GM21423 (cell line): ENCODE measurements around the gene TTLL9.
A peak's percentile ranks its signal among the peaks of the same experiment; 100 is the strongest.
"Not testable (repeated sequence)": the region's sequence is repeated elsewhere in the genome, so short reads cannot be mapped to it uniquely, and the experiment has no call there.

ENCODE experiments used
- ATAC-seq: cut with Tn5 transposase; IDR thresholded peaks from one replicate; pipeline ENCODE4 v1.9.1; 2021; ENCODE audit warnings: mild to moderate bottlenecking, moderate library complexity; ENCODE audit not compliant: unreplicated experiment

The TTLL9 gene

DNA sequence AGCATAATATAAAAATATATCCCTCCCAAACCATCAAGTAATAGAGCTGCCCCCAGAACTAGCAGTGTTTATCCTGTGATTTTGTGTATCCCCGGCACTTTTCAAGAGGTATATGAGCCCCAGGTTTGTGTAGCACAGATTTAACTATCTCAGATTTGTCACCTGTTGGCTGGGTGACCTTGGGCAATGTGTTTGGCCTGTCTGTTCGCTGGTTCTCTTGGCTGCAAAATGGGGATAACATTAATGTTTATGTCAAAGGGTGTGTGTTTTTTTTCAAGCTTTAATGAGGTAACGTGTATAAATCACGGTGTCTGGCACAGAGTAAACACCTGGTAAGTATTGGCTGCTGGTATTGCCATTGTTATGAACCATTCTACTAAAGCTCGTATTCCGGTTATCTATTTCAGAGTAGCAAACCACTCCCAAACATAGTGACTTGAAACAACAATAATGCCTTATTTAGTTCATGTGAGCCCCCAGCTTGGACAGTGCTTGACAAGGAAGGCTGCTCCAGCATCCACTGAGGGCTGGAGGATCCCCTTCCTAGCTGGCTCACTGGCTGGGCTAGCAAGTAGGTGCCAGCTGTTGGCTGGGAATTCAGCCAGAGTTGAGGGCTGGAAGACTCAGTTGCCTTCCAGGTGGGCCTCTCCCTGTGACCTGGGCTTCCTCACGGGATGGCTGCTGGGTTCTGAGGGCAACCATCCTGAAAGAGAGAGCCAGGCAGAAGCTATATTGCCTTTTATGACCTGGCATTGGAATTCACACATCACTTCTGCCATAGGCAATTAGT, 45.3 kb downstream of the TTLL9 start:
- ATAC-seq: no peak

DNA sequence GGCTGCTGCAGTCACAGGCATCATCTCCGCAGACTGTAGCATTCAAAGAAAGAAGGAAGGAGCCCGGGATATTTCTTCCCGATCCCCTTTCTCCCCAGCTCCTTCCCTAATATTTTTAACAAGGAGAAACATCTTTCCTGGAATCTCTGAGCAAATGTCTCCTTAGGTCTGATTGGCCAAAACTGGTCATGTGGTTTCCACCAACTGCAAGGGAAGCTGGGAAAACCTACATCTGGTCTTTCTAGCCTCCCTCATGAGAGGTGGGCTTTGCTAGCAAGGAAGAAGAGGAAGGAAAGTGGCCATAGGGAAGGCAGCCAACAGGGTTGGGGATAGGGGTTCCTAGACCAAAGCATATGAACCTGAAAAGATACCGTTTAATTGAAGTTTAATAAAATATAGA, 46.3 kb downstream of the TTLL9 start:
- ATAC-seq: no peak

DNA sequence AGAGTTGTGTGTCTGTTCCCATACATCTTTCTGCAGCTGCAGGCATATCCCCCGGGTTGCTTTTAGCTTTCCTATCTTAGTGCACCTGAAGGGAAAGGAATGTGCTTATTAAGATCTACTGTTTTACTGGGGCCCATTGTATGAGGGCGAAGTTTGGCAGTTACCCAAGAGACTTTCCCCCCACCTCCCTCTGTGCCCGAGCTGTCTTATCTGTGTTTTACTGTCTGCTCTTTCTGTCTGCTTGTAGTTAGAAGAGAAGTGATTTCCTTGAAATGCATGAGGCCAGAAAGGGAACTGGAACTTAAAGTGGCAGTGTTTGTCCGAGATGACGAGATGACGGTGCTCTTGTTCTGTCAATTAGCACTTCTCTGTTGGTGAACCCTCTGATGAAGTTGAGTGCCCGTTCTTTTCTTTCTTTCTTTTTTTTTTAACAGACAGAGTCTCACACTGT, 47.6 kb downstream of the TTLL9 start:
- ATAC-seq: not testable (repeated sequence)

DNA sequence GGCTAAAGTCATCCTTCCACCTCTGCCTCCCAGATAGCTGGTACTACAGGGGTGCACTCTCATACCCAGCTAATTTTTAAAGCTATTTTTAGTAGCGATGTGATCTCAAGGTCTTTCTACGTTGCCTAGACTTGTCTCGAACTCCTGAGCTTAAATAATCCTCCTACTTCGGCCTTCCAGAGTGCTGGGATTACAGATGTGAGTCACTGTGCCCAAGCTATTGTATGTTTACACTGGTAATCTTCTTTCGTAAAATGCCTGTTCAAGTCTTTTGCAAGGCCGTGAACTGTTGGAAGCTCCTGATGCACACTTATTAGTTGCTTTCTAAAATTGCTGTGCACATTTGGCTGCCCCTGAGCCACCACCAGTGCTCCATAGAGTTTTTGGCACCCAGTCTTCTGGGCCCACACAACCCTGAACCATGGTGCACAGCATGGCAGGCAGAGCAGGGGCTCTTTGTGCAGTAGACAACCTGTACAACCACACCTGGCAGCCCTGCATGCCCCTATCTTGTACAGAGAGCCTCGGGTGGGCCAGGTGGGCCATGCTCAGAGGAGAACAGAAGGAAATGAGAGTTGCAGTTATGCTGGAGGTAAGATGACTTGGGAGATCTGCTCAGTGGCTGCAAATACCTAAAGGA, 48.2 kb downstream of the TTLL9 start:
- ATAC-seq: no peak

DNA sequence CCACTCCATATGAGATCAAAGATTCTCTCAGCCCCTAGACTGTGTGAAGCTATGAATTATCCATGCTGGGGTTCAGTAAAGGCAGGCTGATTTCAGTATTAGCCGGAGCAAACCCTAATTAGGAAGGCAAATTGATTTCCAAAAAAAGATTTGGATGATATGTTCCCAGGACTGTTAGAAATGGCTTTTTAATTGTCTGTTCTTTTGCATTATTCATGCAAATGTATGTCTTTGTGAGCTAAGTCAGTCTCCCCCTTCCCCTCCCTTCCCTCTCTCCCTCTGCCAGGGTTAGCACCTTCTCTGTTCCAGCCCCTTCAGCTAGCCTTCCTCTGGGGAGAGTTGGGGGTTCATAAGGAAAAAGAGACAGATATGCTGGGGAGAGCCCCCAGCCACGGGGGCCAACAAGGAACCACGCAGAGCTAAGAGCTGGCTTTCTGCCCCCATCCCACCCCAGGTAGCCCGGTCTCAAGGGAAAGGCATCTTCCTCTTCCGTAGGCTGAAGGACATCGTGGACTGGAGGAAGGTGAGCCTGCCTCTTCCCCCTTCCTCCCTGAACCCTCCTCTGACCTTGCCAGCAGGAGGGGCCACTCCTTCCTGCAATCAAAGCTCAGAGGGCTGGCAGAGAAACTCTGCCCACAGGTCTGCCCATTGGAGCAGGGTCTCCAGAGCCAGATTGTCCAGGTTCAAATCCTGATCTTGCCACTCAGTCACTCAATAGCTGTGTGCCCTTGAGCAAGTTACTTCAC, 49.1 kb downstream of the TTLL9 start:
- no peak for ATAC-seq

DNA sequence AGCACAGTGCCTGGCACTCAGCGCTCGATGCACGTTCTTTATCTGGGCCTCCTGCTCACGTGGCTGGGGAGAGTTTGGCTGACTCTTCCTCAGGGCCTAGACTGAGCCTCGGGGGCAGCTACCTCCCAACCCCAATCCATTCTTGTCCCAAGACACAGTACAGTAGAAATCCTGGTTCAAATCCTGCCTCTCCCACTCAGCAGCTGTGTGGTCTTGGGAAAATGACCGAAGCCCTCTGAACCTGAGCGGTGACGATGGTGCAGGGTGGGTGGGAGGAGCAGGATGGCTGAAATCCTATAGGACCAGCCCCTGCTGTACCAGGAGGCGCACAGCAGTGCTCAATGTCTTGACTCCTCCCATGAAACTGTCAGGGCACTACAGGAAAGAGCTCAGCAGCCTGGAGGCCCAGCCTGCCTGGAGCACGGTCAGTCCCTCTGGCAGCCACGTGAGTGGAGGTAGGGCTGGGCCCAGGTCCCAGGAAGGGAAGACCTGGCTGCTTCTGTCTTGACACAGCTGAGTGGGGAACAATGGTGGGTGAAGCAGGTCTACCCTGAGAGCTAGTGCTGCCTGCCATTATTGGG, 49.9 kb downstream of the TTLL9 start:
- no peak for ATAC-seq

DNA sequence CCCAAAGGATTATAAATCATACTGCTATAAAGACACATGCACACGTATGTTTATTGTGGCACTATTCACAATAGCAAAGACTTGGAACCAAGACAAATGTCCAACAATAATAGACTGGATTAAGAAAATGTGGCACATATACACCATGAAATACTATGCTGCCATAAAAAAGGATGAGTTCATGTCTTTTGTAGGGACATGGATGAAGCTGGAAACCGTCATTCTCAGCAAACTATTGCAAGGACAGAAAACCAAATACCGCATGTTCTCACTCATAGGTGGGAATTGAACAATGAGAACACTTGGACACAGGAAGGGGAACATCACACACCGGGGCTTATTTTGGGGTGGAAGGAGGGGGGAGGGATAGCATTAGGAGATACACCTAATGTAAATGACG, 51.0 kb downstream of the TTLL9 start:
- ATAC-seq: not testable (repeated sequence)

DNA sequence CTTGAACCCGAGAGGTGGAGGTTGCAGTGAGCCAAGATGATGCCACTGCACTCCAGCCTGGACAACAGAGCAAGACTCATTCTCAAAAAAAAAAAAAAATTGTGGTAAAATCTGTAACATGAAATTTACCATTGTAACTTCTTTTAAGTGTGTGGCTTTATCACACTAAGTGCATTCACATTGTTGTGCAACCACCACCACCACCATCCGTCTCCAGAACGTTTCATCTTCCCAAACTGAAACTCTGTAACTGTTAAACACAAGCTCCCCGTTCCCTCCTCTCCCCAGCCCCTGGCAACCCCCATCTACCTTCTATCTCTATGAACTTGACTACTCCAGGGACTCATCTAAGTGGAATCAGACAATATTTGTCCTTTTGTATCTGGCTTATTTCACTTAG, 51.7 kb downstream of the TTLL9 start:
- ATAC-seq: no peak

DNA sequence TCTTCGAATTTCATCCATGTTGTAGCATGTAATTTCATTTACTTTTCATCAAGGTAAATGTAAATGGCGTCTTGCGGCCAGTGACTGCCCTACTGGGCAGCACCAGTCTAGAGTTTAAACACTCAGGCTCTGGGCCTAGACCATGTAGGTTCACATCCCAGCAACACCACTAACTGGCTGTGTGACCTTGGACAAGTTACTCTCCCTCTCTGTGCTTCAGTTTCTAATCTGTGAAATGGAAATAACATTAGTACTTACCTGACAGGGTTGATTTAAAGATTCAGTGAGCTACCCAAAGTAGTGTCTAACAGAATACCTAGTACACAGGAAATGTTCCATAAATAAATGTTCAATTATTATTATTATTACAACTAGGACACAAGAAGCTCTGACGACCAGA, 52.2 kb downstream of the TTLL9 start:
- no peak for ATAC-seq

DNA sequence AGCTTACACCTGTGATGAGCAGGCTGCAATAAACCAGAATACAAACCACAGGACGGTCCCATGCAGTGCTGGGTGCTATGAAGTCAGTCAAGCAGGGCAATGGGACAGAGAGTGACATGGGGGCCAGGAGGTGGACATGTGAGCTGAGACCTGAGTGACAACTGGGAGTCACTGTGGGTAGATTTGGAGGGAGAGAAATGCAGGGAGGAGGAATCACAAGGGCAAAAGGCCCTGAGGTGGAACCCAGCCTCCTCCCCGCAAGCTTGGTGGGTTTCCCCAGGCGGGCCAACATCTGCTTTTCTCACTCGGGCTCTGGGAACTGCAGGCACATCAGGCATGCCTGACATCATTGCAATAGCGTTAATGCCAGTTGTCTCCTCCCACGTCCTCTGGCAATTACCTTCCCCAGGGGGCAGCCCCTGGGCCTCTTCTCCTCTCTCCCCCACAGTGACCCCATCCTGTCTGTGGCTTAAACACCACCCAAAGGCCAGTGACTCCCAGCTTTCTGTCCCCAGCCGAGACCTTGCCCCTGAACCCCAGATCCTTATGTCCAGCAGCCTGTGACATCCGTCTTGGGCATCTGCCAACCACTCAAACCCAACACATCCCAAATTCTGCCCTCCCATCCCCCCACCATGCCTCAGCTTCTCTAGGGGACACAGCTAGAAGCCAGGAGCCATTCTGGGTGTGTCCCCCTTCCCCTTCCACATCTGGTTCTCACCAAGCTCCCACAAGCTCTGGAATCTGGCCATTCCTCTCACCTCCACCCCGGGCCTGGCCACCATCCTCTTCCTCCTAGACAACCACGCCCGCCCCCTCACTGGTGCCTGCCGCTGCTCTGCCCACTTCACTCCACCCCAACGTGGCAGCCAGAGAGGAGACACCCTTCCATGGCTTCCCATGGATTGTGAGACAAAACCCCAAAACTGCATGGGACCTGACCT, 53.2 kb downstream of the TTLL9 start:
- ATAC-seq: peak; percentile 60

DNA sequence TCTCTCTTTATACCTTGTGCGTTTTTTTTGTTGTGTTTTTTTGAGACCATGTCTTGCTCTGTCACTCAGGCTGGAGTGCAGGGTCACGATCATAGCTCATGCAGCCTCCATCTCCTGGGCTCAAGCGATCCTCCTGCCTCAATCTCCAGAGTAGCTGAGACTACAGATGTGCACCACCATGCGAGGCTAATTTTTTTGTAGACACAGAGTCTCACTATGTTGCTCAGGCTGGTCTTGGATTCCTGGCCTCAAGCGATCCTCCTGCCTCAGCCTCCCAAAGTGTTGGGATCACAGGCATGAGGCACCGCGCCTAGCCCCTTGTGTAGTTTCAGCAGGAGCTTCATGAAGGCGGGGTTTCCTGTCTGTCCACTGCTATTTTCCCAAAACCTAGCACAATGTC, 54.1 kb downstream of the TTLL9 start:
- ATAC-seq: no peak

DNA sequence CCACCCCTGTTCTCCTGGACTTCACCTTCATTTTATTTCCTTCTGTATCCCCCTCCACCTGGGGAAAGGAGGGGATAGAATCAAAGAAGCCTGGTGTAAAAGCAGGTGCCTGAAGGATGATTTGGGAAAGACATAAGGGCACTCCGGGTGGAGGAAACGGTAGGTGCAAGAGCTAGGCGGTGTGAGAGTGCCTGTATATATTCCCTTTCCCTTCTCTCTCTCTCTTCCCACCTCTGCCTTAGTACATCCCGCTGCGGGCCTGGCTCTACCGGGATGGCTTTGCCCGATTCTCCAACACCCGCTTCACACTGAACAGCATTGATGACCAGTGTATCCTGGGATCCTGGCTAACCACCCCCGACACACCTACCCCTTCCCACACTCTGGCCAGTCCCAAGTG, 55.2 kb downstream of the TTLL9 start:
- ATAC-seq: no peak

DNA sequence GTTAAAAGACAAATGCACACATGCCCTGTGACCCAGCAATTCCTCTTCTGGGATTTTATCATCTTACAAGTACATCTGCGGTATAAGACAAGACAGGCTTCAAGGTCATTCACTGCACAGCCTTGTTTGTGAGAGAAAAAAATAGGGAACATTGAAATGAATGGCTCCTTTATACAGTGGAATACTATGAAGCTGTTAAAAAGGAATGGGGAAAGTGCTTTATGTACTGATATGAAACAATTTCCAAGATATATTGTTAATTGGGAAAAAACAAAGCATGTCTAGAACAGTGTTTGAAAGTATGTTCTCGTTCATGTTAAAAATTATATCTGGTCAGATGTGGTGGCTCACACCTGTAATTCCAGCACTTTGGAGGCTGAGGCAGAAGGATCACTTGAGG, 56.1 kb downstream of the TTLL9 start:
- ATAC-seq: no peak

DNA sequence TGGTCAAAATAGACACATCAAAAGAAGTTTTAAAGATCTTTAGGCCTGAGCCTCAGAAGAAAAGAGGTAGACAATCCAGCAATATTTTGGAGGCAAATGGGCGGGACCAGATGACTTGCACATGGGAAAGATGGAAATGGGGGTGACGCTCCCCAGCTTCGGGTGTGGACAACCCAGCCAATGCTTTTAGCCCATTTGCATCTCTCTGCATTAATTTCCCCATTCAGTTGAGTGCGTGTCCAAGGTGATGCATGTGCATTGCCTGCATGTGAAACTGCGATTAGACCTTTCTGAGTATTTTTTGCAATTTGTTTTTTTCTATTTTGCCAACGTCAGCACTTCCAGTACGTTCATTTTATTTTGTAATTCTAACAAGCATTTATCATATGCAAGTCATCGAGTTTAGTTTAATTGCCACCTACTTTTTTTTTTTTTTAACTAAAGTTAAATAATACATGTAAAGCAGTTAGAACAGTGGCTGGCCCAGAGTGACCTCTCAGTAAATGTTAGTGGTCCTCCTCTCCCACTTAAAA, 57.3 kb downstream of the TTLL9 start:
- ATAC-seq: no peak

DNA sequence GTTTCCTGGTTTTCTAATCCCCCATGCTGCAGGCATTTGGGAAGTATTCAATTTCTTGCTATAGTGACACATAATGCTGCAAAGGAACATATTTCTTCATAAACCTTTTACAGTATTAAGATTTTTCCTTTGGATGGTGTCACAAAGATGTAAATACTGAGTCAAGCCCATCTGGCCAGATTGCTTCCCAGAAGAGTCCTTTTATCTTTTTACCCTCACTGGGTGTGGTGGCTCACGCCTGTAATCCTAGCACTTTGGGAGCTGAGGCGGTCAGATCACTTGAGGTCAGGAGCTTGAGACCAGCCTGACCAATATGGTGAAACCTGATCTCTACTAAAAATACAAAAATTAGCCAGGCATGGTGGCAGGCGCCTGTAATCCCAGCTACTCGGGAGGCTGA, 59.2 kb downstream of the TTLL9 start:
- ATAC-seq: not testable (repeated sequence)

DNA sequence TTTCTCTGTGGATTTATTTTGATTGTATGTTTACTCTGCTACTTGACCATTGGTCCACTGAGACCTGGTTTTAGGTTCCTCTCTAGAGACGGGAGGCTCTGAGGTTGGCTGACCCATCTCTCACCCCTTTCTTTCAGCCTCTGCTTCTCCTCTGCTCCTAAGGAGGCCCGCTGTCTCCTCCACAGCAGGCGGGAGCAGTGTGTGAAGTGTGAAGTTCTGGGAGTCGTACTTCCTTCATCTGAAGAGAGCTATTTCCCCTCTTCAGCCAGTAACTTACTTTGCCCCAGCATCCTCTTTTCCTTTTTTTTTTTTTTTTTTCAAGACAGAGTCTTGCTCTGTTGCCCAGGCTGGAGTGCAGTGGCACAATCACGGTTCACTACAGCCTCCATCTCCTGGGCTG, 60.3 kb downstream of the TTLL9 start:
- ATAC-seq: no peak

DNA sequence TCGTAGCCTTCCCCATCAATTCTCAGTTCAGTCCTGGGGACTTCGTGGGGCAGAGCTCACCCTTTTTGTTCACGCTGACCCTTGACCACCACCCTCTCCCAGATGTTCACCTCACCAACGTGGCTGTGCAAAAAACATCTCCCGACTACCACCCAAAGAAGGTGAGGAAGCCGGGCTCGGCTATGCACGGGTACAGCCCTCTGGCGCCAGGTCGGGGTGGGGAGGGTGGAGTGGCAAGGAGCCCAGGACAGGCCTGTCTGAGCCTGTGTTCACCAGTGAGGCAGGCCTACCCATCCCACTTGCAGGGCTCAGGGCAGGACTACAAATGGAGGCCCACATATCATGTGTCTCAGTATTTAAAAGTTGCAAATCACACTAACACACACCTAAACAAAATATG, 63.3 kb downstream of the TTLL9 start:
- no peak for ATAC-seq

DNA sequence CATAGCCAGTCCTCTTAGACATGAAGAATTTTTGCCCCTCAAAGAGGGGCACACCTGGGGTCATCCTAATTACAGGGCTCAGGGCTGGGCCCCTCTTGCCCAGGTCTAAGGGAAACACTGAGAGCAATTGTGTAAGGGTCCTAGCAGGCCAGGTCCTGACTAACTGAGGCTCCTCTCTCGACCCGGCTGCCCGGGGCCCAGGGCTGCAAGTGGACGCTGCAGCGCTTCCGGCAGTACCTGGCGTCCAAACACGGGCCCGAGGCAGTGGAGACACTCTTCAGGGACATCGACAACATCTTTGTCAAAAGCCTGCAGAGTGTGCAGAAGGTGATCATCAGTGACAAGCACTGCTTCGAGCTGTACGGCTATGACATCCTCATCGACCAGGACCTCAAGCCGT, 64.1 kb downstream of the TTLL9 start:
- ATAC-seq: no peak

DNA sequence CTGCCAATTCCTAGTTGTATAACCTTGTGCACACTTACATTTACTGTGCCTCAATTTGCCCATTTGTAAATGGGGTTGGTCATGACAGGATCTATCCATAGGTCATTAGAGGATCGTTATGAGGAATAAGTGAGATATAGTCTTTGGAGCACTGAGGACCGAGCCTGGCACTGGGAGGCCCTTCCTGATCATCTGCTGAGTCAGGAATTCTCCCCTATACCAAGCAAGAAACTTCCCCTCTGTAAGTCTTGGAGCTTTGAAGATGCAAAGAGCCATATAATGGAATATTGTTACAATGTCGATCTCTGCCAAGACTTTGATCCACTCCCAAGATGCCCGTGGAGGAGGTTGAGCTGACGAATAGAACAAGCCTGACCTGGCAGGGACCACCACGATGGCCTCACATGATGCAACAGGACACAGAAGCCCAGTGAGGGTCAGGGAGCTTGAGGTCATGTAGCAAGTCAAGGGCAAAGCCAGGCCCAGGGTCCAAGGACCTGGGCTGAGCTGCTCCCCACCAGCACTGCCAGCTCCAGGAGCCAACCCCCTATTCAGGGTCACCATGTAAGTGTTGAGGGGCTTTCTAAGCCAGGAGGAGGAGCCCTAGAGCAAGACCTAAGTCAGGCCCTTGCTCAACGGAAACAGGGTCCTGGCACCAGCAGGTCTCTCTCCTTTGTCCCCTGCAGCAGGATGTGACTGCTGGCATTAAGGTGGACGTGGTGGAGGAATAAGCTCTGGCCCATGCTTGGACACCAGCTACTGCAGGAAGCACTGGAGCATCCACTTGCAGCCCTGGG, 64.7 kb downstream of the TTLL9 start:
- ATAC-seq: no peak
